GDM1 (cell line): ENCODE measurements around the gene ZNF638.
"Not testable (repeated sequence)": the region's sequence is repeated elsewhere in the genome, so short reads cannot be mapped to it uniquely, and the experiment has no call there.

ENCODE experiments used
- DNase-seq: peaks from one replicate; lab custom pipeline; 2025; lab: John Stamatoyannopoulos, UW

The ZNF638 gene

DNA sequence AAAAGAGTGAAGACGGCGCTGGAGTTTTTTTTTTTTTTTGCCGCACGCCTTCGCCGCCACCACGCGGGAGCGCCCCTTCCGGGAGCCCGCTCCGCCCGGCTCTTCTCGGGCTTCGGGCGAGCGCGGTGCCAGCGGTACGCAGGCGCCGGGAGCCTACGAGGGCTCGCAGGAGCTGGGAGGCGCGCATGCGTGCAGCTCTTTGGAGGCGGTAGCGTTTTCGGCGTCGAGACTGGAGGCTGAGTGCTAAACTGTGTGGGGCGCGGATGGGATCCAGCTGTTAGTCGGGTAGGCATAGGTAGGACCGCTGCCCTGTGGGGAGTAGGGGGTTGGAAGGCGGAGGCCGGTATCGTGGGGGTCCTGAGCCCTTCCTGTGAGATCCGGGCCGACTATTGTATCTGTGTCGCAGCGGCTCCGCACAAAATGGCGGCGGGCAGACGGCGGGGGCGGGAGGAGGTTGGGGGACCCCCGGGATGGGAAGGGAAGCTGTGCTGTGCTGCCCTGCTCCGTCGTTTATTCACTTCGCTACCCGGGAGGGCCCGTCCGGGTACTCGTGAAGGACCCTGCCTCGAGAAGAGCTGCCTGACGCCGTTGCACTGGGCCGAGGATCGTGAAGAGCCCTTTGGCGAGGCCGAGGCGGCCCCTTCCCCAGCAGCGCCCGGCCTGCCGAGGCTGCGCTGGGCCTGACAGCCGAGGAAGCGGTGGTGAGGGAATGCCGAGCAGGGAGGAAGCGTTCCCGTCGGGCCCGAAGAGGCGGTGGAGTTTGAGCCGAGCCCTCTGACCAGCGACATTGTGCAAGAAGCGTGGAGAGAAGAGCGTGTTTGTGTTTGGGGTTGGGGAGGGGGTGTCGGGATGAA, at the start of gene ZNF638:
Gene ZNF638, plus strand, starts transcription at position 202 of the 854 bp plus-strand sequence. CDS start 17,173 bp downstream, outside the sequence.
- peak; percentile 90 for DNase-seq

GRCh38 chr2:71281950-71282349, 49.6 kb upstream of the ZNF638 start:
- DNase-seq: no peak

DNA sequence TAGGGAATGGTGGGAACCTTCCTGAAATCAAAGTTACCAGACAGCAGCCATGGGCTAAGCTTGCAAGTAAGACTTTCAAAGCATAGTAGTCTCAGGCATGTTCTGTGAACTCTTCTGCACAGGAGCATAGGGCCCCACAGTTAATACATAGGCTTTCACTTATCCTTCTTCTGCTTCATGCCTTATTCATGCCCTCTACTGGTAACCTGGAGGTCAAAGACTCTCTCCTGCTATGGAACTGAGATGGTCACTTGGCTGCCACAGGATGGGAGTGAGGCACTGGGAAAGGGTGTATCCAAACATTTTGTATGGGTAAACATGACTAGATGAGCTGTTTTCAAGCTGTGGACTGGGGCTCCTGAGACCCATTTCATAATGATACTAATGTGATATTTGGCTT, 49.1 kb upstream of the ZNF638 start:
- no peak for DNase-seq

DNA sequence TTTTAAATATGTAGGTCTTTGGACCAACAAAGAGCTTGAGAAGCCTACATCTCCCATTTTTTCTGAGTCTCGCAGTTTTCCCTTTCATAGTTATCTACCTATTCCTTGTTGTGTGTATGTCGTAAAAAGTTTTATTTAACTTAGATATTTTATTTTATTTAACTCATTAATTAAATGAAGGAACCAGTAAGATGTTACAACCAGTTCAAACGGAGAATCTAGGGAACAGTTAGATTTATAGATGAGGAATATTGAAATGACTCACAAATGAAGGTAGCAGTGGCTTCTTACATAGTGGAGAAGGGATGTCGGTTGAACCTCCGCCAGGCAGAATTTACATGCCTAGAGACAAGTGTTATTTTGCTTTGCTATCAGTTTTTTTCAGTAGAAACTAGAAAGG, 48.5 kb upstream of the ZNF638 start:
- no peak for DNase-seq

DNA sequence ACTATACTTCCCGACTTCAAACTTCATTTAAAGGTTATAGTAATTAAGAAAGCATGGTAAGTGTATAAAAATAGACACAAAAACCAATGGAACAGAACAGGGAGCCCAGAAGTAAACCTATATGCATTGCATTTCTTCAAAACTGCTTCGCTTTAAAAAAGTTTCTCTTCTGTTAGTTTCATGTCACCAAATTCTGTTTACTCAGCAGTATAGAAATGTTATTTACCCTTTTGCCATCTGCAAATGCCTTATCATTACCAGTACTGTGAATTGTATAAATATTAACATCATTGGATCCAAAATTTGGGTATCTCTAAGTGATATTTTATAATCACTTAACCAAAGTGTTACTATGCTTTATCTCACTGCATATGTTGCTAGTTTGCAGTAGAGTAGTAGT, 45.9 kb upstream of the ZNF638 start:
- DNase-seq: no peak

GRCh38 chr2:71291398-71291797, 40.2 kb upstream of the ZNF638 start:
- no peak for DNase-seq

DNA sequence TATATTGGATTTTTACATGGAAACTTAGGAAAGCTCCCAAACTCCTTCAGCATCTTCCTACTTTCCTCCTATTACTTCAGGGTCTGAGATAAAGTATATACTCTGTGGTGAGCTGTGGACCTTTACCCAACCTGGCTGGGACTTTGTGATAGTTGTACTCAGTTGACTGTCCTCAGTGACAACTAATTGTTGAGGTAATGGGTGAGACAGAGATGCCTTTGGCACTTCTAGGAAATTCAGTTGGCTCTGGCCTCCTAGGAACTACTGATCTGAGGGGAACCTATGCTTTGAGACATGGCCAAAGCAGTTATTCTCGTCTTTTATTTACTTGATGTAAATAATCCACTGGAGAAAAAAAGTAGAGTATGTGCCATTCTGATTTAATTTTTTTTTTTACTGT, 39.4 kb upstream of the ZNF638 start:
- DNase-seq: no peak

- DNase-seq: no peak
Measured at GRCh38 chr2:71298914-71299313, 32.7 kb upstream of the ZNF638 start.

DNA sequence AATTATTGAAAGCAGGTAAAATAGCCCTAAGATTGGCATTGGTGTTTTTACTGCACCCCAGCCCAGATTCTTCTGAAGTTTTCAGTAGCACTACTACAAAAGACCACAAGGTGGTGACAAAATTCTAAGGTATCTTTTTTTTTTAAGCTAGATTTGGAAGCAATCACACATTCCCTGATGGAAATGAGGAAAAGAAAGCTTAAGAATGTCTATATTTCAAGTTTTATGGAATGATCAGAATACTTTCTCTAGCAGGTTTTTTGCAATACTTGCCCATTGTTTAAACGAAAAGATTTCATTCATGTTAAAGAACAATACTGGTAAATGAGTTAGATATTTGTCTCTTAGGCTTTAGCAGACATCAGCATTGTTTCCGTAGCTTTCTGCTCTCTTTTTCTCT, 32.1 kb upstream of the ZNF638 start:
- DNase-seq: no peak

DNA sequence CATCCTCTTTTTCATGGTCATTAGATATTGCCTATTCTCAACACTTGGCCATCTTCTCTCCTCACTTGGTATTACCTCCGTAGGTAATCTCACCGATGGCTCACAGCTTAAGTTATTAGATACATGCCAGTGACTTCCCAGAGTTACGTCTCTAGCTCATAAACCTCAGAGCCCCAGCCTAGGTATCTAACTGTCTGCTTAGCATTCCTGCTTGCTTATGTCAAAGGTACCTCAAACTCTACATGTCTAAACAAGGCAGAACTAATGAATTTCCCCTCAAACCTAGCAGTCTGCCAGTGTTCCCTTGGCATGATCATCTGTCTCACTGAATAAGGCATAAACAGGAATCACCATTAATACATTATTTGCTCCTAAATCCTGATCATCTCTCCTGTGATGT, 27.7 kb upstream of the ZNF638 start:
- no peak for DNase-seq

DNA sequence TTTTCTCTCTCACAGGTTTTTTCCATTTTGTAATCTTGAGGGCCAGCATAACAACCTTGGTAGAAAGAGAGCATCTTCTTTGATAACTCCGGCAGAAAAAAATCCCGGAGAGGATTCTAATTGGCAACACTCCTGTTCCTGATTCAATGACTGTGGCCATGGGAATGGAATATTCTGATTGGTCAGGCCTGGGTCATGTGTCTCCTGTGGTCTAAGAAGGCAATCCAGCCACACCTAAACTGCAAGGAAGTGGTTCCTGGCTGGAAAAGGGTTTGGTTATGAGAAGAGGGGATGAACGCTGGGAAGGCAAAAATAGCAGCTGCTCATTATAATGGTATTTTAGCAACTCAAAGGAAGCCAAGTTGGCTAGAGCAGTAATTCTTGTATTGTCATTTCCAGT, 24.8 kb upstream of the ZNF638 start:
- no peak for DNase-seq

- no peak for DNase-seq
Measured at GRCh38 chr2:71313016-71313766, 18.4 kb upstream of the ZNF638 start.

- DNase-seq: no peak
Measured at GRCh38 chr2:71317060-71317459, 14.5 kb upstream of the ZNF638 start.

DNA sequence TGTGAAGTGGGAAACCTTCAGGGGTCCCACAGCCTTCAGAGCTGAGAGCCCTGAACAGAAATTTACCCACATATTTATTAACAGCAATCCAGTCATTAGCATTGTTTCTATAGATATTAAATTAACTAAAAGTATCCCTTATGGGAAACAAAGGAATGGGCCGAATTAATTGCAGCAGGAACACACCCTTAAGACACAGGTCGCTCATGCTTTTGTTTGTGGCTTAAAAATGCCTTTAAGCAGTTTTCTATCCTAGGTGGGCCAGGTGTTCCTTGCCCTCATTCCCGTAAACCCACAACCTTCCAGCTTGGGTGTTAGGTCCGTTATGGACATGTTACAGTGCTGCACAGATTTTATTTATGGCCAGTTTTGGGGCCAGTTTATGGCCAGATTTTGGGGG, 13.7 kb upstream of the ZNF638 start:
- not testable (repeated sequence) for DNase-seq

- DNase-seq: no peak
Measured at GRCh38 chr2:71323386-71323785, 8.2 kb upstream of the ZNF638 start.

DNA sequence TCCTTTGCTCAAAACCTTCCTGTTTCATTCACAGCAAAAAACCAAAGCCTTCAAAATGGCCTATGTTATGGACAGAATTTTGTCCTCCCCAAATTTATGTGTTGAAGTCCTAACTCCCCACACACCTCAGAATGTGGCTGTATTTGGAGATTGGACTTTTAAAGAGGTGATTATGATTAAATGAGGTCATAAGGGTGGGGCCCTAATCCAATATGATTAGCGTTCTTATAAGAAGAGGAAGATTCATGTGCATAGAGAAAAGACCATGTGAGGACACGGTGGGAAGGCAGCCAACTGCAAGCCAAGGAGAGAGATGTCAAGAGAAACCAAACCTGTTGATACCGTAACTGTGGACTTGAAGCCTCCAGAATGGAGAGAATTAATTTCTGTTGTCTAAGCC, 4.6 kb upstream of the ZNF638 start:
- DNase-seq: no peak

DNA sequence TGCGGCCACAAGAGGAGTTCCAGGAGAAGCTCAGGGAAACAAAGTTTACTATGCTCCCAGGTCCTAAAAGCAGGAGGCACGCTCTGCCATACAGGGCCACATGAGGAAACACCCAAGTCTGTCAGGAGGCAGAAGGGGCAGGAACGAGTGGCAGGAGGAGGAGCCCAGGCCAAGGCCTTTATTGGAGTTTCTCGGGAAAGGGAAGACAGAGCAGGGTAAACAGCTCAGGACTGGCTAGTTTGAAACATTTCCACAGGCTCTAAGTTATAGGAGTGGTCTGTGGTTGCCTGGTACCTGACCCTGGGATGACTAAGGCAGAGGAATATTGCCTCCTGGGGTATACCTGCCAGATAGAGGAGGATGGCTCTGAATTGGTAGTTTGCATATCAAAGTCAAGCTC, 3.7 kb upstream of the ZNF638 start:
- no peak for DNase-seq

GRCh38 chr2:71330155-71330554, 1.4 kb upstream of the ZNF638 start:
- no peak for DNase-seq

- DNase-seq: no peak
Measured at GRCh38 chr2:71330585-71331330, 824 bp upstream of the ZNF638 start.

DNA sequence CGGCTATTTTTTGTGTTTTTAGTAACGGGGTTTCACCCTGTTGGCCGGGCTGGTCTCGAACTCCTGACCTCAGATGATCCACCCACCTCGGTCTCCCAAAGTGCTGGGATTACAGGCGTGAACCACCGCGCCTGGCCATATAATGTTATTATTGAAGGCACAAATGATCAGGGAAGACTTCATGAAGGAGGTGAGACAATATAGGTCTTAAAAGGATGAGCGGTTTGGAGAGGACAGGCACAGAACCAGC, 326 bp upstream of the ZNF638 start:
- not testable (repeated sequence) for DNase-seq

DNA sequence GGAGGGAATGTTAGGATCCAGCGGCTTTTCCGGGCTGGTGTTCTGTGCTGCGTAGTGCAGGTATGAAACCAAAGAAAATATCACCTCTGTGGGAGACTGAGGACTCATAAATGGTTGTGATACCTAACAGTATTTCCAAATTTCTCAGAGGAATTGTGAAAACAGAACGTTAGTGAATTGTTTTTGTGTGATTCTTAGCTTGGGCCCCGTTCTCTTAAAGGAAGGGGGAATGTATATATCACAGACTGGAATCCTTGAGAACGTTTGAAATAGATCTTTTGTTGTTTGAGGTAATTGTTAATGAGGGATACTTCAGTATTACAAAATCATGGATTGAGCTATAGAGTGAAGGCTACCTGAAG, 834 bp downstream of the ZNF638 start:
- DNase-seq: no peak

DNA sequence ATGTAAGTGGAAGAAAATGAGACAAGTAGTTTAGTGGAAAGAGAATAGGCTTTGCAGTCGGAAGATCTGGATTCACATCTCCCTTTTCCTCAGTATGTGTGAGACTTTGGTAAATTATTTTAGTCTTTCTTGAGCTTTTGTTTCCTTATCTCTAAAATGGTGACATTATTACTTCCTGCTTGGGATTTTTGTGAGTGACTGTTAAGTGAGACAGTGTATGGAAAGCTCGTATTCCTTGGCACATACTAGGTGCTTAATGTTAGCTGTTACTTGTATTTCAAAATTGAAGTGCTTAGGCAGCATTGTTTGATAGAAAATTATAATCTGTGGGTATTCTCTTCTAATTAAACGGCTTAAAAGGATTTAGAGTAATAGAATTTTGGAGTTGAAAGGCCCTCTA, 2.0 kb downstream of the ZNF638 start:
- no peak for DNase-seq

GRCh38 chr2:71336384-71336783, 4.8 kb downstream of the ZNF638 start:
- DNase-seq: no peak
